IMR-90 (cell line): ENCODE measurements around the gene MEN1. TPM values are rescaled to one million over a fixed set of nuclear protein-coding genes. Genes with fewer than 3 reads are reported as not detected.

Source experiments
- CHD1 ChIP-seq: IDR thresholded peaks from 2 replicates; pipeline ENCODE4 v1.6.1; 2012; ENCODE audit warnings: low read depth, low read length, improper control_type of control experiment
- FOS ChIP-seq: fragments of 150-350 bp; IDR thresholded peaks from 2 replicates; pipeline ENCODE4 v1.6.1; 2016; ENCODE audit warnings: low read depth, low read length
- RAD21 ChIP-seq: IDR thresholded peaks from 2 replicates; pipeline ENCODE4 v1.6.1; 2012; ENCODE audit warnings: low read length, improper control_type of control experiment
- SMC3 ChIP-seq: fragments of 150-350 bp; IDR thresholded peaks from 2 replicates; pipeline ENCODE4 v1.6.1; 2016; ENCODE audit warnings: low read depth, mild to moderate bottlenecking, antibody characterized with exemption, low read length, moderate library complexity
- polyA plus RNA-seq, 3 experiments: library from polyadenylated mRNA; depleted of rRNA; stranded (reverse); fragments of >200 nt; gene quantifications; 2 replicates each; pipeline ENCODE4 v1.2.3, GENCODE V29; 2012; ENCODE audit warnings: low replicate concordance in 1 of 3
- total RNA-seq: library from RNA; depleted of rRNA; stranded (reverse); fragments of >200 nt; gene quantifications from 2 replicates; pipeline ENCODE4 v1.2.3, GENCODE V29; 2012
- TF ChIP-seq, protein P1 (sequence below): fragments of 150-350 bp; IDR thresholded peaks from 2 replicates; pipeline ENCODE4 v1.6.1; 2017; ENCODE audit warnings: mild to moderate bottlenecking, antibody characterized with exemption, low read length, low read depth

The MEN1 gene
- total and polyA plus RNA-seq, 2 of the 4 experiments (the other 2 are of a cell fraction) = 8.8 to 35.7 TPM

GRCh38 chr11:64787526-64788320 lies 22.6 kb downstream of the MEN1 start (continued):
- TF ChIP-seq FOS (no peak), CHD1 (no peak), SMC3 (peak; percentile 62), RAD21 (peak; percentile 69)
- TF ChIP-seq, protein P1, sequence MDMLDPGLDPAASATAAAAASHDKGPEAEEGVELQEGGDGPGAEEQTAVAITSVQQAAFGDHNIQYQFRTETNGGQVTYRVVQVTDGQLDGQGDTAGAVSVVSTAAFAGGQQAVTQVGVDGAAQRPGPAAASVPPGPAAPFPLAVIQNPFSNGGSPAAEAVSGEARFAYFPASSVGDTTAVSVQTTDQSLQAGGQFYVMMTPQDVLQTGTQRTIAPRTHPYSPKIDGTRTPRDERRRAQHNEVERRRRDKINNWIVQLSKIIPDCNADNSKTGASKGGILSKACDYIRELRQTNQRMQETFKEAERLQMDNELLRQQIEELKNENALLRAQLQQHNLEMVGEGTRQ = no peak
